HEK293 (cell line): ENCODE results near the gene ASAP2.

Experiments
- CTCF ChIA-PET: fragments of 350-600 bp; formaldehyde crosslinking; extraction: SDS; loops from one replicate; lab custom pipeline; 2021; ENCODE audit warnings: antibody characterized with exemption; lab: Yijun Ruan, JAX
- POLR2A ChIA-PET: fragments of 300-600 bp; formaldehyde crosslinking; extraction: SDS; loops from one replicate; lab custom pipeline; 2020; ENCODE audit warnings: antibody characterized with exemption, inconsistent platforms; lab: Yijun Ruan, JAX
- H3K27ac ChIP-seq: fragments of 200-500 bp; sonication (Bioruptor generic); 2 replicates; pipeline ENCODE4 v1.5.1; 2014; ENCODE audit warnings: low read depth, low read length, control low read depth, inconsistent platforms; ENCODE audit errors: extremely low read depth
- H3K36me3 ChIP-seq, 2 experiments: fragments of 200-500 bp in 1 of 2; sonication (Bioruptor generic) in 1 of 2; 1 replicate in 1 of 2; 2 replicates in 1 of 2; pipeline ENCODE4 v1.5.1; 2014 to 2017; ENCODE audit warnings: inconsistent platforms in 2 of 2, low read length in 2 of 2; ENCODE audit not compliant: control insufficient read depth in 2 of 2, insufficient read depth in 1 of 2
- H3K4me1 ChIP-seq: fragments of 200-500 bp; sonication (Bioruptor generic); 2 replicates; pipeline ENCODE4 v1.5.1; 2014; ENCODE audit warnings: mild to moderate bottlenecking, low read length, inconsistent platforms; ENCODE audit not compliant: control insufficient read depth, insufficient read depth
- H3K4me3 ChIP-seq: 2 replicates; pipeline ENCODE4 v1.5.1; 2011; ENCODE audit warnings: low read depth, mild to moderate bottlenecking, control low read depth, low read length, moderate library complexity
- H3K9me3 ChIP-seq: fragments of 200-500 bp; sonication (Bioruptor generic); 2 replicates; pipeline ENCODE4 v1.5.1; 2014; ENCODE audit warnings: low read depth, low read length, inconsistent platforms; ENCODE audit not compliant: control insufficient read depth, insufficient read depth
- BCL6B ChIP-seq: fragments of 450-650 bp; formaldehyde crosslinking; IDR thresholded peaks from 2 replicates; pipeline ENCODE4 v1.5.1; 2017; ENCODE audit warnings: missing biosample characterization, missing genetic modification characterization
- HOXD13 ChIP-seq: sonication (generic); formaldehyde crosslinking; IDR thresholded peaks from 2 replicates; pipeline ENCODE4 v1.8.0; 2022; ENCODE audit warnings: missing genetic modification reagents, borderline replicate concordance
- KLF7 ChIP-seq: fragments of 450-650 bp; formaldehyde crosslinking; IDR thresholded peaks from 2 replicates; pipeline ENCODE4 v1.5.1; 2016; ENCODE audit warnings: missing biosample characterization, missing genetic modification characterization, borderline replicate concordance
- REST ChIP-seq: fragments of 450-650 bp; formaldehyde crosslinking; IDR thresholded peaks from 2 replicates; pipeline ENCODE4 v1.5.1; 2016; ENCODE audit warnings: missing biosample characterization, missing genetic modification characterization
- SETDB1 ChIP-seq: IDR thresholded peaks from one replicate; pipeline ENCODE4 v1.6.1; 2017; ENCODE audit warnings: mild to moderate bottlenecking, low read length, moderate library complexity, mixed read lengths; ENCODE audit not compliant: insufficient read length
- SP3 ChIP-seq: fragments of 450-650 bp; formaldehyde crosslinking; IDR thresholded peaks from 2 replicates; pipeline ENCODE4 v1.5.1; 2016; ENCODE audit warnings: missing biosample characterization, missing genetic modification characterization
- SP7 ChIP-seq: fragments of 450-650 bp; formaldehyde crosslinking; IDR thresholded peaks from 2 replicates; pipeline ENCODE4 v1.5.1; 2016; ENCODE audit warnings: missing biosample characterization, missing genetic modification characterization
- ZBTB1 ChIP-seq: fragments of 450-650 bp; formaldehyde crosslinking; IDR thresholded peaks from 2 replicates; pipeline ENCODE4 v1.5.1; 2016; ENCODE audit warnings: missing biosample characterization, missing genetic modification characterization
- ZBTB10 ChIP-seq: fragments of 450-650 bp; formaldehyde crosslinking; IDR thresholded peaks from 2 replicates; pipeline ENCODE4 v1.5.1; 2016; ENCODE audit warnings: missing biosample characterization, missing genetic modification characterization
- ZBTB17 ChIP-seq: fragments of 450-650 bp; formaldehyde crosslinking; IDR thresholded peaks from 2 replicates; pipeline ENCODE4 v1.5.1; 2016; ENCODE audit warnings: missing biosample characterization, missing genetic modification characterization
- ZBTB44 ChIP-seq: fragments of 450-650 bp; IDR thresholded peaks from 2 replicates; pipeline ENCODE4 v1.5.1; 2018; ENCODE audit warnings: missing biosample characterization, mild to moderate bottlenecking, missing genetic modification characterization
- ZNF140 ChIP-seq: fragments of 450-650 bp; formaldehyde crosslinking; IDR thresholded peaks from 2 replicates; pipeline ENCODE4 v1.5.1; 2016; ENCODE audit warnings: missing biosample characterization, missing genetic modification characterization
- ZNF18 ChIP-seq: fragments of 450-650 bp; formaldehyde crosslinking; IDR thresholded peaks from 2 replicates; pipeline ENCODE4 v1.5.1; 2016; ENCODE audit warnings: missing biosample characterization, missing genetic modification characterization
- ZNF26 ChIP-seq: fragments of 450-650 bp; formaldehyde crosslinking; IDR thresholded peaks from 2 replicates; pipeline ENCODE4 v1.5.1; 2016; ENCODE audit warnings: missing biosample characterization, missing genetic modification characterization
- ZNF473 ChIP-seq: fragments of 450-650 bp; formaldehyde crosslinking; IDR thresholded peaks from 2 replicates; pipeline ENCODE4 v1.5.1; 2017; ENCODE audit warnings: missing biosample characterization, missing genetic modification characterization
- ZNF510 ChIP-seq: fragments of 450-650 bp; formaldehyde crosslinking; IDR thresholded peaks from 2 replicates; pipeline ENCODE4 v1.5.1; 2018; ENCODE audit warnings: mild to moderate bottlenecking, missing genetic modification characterization, missing biosample characterization; ENCODE audit not compliant: insufficient replicate concordance
- ZNF664 ChIP-seq: fragments of 450-650 bp; formaldehyde crosslinking; IDR thresholded peaks from 2 replicates; pipeline ENCODE4 v1.5.1; 2016; ENCODE audit warnings: missing biosample characterization, missing genetic modification characterization
- ZSCAN5A ChIP-seq: fragments of 450-650 bp; formaldehyde crosslinking; IDR thresholded peaks from 2 replicates; pipeline ENCODE4 v1.5.1; 2016; ENCODE audit warnings: missing biosample characterization, missing genetic modification characterization
- ZXDB ChIP-seq: fragments of 450-650 bp; formaldehyde crosslinking; IDR thresholded peaks from 2 replicates; pipeline ENCODE4 v1.5.1; 2016; ENCODE audit warnings: missing biosample characterization, missing genetic modification characterization

Gene ASAP2

GRCh38 chr2:9358846-9359245 is 152.2 kb downstream of the ASAP2 start:
- ChIA-PET POLR2A (no interaction called here), CTCF (no interaction called here)
- H3K27ac ChIP-seq, result no peak overlapping the region
- no peaks in the 10 kb centered on the region for H3K4me1 ChIP-seq
- H3K9me3 ChIP-seq, result no peaks in the 10 kb centered on the region
- no peak overlapping the region for H3K4me3 ChIP-seq
- TF ChIP-seq ZSCAN5A (tag by site-specific recombination), result no peak
- TF ChIP-seq SP7 (tag by site-specific recombination), result no peak
- no peak for TF ChIP-seq ZNF664 (tag by site-specific recombination)
- TF ChIP-seq REST (tag by site-specific recombination), result no peak
- no peak for TF ChIP-seq ZNF26 (tag by site-specific recombination)
- no peak for TF ChIP-seq ZNF140
- TF ChIP-seq SP3 (tag by site-specific recombination), result no peak
- no peak for TF ChIP-seq SETDB1
- no peak for TF ChIP-seq ZBTB10
- no peak for TF ChIP-seq ZBTB44 (tag by site-specific recombination)
- no peak for TF ChIP-seq HOXD13 (CRISPR knock-in tag)
- no peak for TF ChIP-seq ZNF510 (tag by site-specific recombination)
- peaks cover 18 to 55% of the 10 kb centered on the region in 2 experiments; a peak in 2 of 3 replicates for H3K36me3 ChIP-seq

GRCh38 chr2:9359463-9359862 is 152.9 kb downstream of the ASAP2 start:
- no peaks in the 10 kb centered on the region for H3K9me3 ChIP-seq
- TF ChIP-seq ZBTB17 (tag by site-specific recombination) (no peak), ZNF473 (tag by site-specific recombination) (no peak), ZBTB44 (tag by site-specific recombination) (no peak), BCL6B (tag by site-specific recombination) (0 out of 2 replicates have a peak, but pooled peaks have one; percentile 32), KLF7 (tag by site-specific recombination) (no peak), ZNF18 (tag by site-specific recombination) (no peak), ZBTB1 (tag by site-specific recombination) (no peak), ZXDB (tag by site-specific recombination) (no peak)
- POLR2A ChIA-PET, result no interaction called here
- no peak overlapping the region for H3K4me3 ChIP-seq
- peaks cover 23 to 55% of the 10 kb centered on the region in 2 experiments; a peak in 2 of 3 replicates for H3K36me3 ChIP-seq
- no peaks in the 10 kb centered on the region for H3K4me1 ChIP-seq
- CTCF ChIA-PET, result interaction anchor here (1.0 kb wide), 1 partner anchor 217 kb away, joined by 3 read pairs; no protein-coding TSS in a partner anchor
- no peak overlapping the region for H3K27ac ChIP-seq
